Esophagus squamous epithelium (tissue), 4 donors: ENCODE measurements around the gene CSTF2T.

Experiments
- CTCF ChIP-seq, 6 experiments: fragments of 450-650 bp in 4 of 6; fragments of 200-600 bp in 2 of 6; sonication (generic) in 2 of 6; IDR thresholded peaks; one replicate each; pipeline ENCODE4 v1.5.1; 2016 to 2019; ENCODE audit warnings: antibody characterized with exemption in 6 of 6, mild to moderate bottlenecking in 4 of 6, moderate library complexity in 4 of 6
- POLR2A ChIP-seq, 4 donors: fragments of 450-650 bp; IDR thresholded peaks; one replicate each; pipeline ENCODE4 v1.6.1; 2017; ENCODE audit warnings: antibody characterized with exemption in 4 of 4, mild to moderate bottlenecking in 4 of 4, moderate library complexity in 3 of 4

GRCh38 chr10:51748959-51749358, 49.6 kb upstream of the CSTF2T start:
- TF ChIP-seq POLR2A (IDR thresholded peaks at IDR 0.05) (no peak), CTCF (IDR thresholded peaks at IDR 0.05) (no peak)
